IPS-18c (cell line): ENCODE results near the gene FHIT.

ENCODE experiments used
- H3K4me3 ChIP-seq: 2 replicates; pipeline ENCODE4 v1.7.0; 2013; ENCODE audit warnings: low read depth, mild to moderate bottlenecking, low read length, moderate library complexity; ENCODE audit not compliant: insufficient read depth
- H3K9me3 ChIP-seq: one replicate; pipeline ENCODE4 v1.6.1; 2013; ENCODE audit warnings: mild to moderate bottlenecking, low read length, moderate library complexity; ENCODE audit not compliant: control insufficient read depth, insufficient read depth

The FHIT gene

GRCh38 chr3:61251174-61251972 lies at the start of gene FHIT:
Gene FHIT, minus strand, starts transcription at chr3:61251452.
- peak within 1 kb of the TSS; percentile 57 for H3K4me3 ChIP-seq
- no peaks in the 10 kb centered on the region for H3K9me3 ChIP-seq

- Histone ChIP-seq H3K9me3 (no peaks in the 10 kb centered on the region), H3K4me3 (no peak overlapping the region)
Measured at GRCh38 chr3:61300786-61301185, 49.5 kb upstream of the FHIT start.

- Histone ChIP-seq H3K9me3 (no peaks in the 10 kb centered on the region), H3K4me3 (no peak overlapping the region)
Measured at GRCh38 chr3:61300006-61300380, 48.7 kb upstream of the FHIT start.

- no peak overlapping the region for H3K4me3 ChIP-seq
Measured at GRCh38 chr3:61299343-61300005, 48.2 kb upstream of the FHIT start.

GRCh38 chr3:61297821-61298220 lies 46.6 kb upstream of the FHIT start:
- H3K4me3 ChIP-seq = no peak overlapping the region
- no peaks in the 10 kb centered on the region for H3K9me3 ChIP-seq

More at GRCh38 chr3:61299343-61300005, 48.2 kb upstream of the FHIT start:
- no peaks in the 10 kb centered on the region for H3K9me3 ChIP-seq

- no peak overlapping the region for H3K4me3 ChIP-seq
Measured at GRCh38 chr3:61288446-61288845, 37.2 kb upstream of the FHIT start.

GRCh38 chr3:61283876-61284275 lies 32.6 kb upstream of the FHIT start:
- Histone ChIP-seq H3K9me3 (no peaks in the 10 kb centered on the region), H3K4me3 (no peak overlapping the region)

More at GRCh38 chr3:61288446-61288845, 37.2 kb upstream of the FHIT start:
- no peaks in the 10 kb centered on the region for H3K9me3 ChIP-seq

GRCh38 chr3:61278713-61279112 lies 27.5 kb upstream of the FHIT start:
- no peak overlapping the region for H3K4me3 ChIP-seq
- H3K9me3 ChIP-seq = no peaks in the 10 kb centered on the region

GRCh38 chr3:61277411-61277810 lies 26.2 kb upstream of the FHIT start:
- Histone ChIP-seq H3K4me3 (no peak overlapping the region), H3K9me3 (no peaks in the 10 kb centered on the region)

GRCh38 chr3:61269435-61269834 lies 18.2 kb upstream of the FHIT start:
- Histone ChIP-seq H3K9me3 (no peaks in the 10 kb centered on the region), H3K4me3 (no peak overlapping the region)

GRCh38 chr3:61268644-61269043 lies 17.4 kb upstream of the FHIT start:
- Histone ChIP-seq H3K9me3 (no peaks in the 10 kb centered on the region), H3K4me3 (no peak overlapping the region)

- H3K9me3 ChIP-seq = no peaks in the 10 kb centered on the region
Measured at GRCh38 chr3:61264281-61264680, 13.0 kb upstream of the FHIT start.

GRCh38 chr3:61257148-61257547 lies 5.9 kb upstream of the FHIT start:
- H3K9me3 ChIP-seq = no peaks in the 10 kb centered on the region
- no peak overlapping the region for H3K4me3 ChIP-seq

More at GRCh38 chr3:61264281-61264680, 13.0 kb upstream of the FHIT start:
- H3K4me3 ChIP-seq = no peak overlapping the region

- no peak overlapping the region for H3K4me3 ChIP-seq
- H3K9me3 ChIP-seq = no peaks in the 10 kb centered on the region
Measured at GRCh38 chr3:61253756-61254155, 2.5 kb upstream of the FHIT start.

GRCh38 chr3:61252836-61253235 lies 1.6 kb upstream of the FHIT start:
- no peak overlapping the region for H3K4me3 ChIP-seq
- no peaks in the 10 kb centered on the region for H3K9me3 ChIP-seq

- Histone ChIP-seq H3K4me3 (peak overlapping the region; percentile 45), H3K9me3 (no peaks in the 10 kb centered on the region)
Measured at GRCh38 chr3:61250784-61251173, 473 bp downstream of the FHIT start.

- Histone ChIP-seq H3K9me3 (no peaks in the 10 kb centered on the region), H3K4me3 (no peak overlapping the region)
Measured at GRCh38 chr3:61248496-61248895, 2.8 kb downstream of the FHIT start.

GRCh38 chr3:61247191-61247590 lies 4.1 kb downstream of the FHIT start:
- Histone ChIP-seq H3K4me3 (no peak overlapping the region), H3K9me3 (no peaks in the 10 kb centered on the region)
